NCI-H128 (cell line): ENCODE results near the gene RHOBTB1.
"Not testable (repeated sequence)": the region's sequence is repeated elsewhere in the genome, so short reads cannot be mapped to it uniquely, and the experiment has no call there.

Experiments
- DNase-seq: peaks from one replicate; lab custom pipeline; 2025; ENCODE audit not compliant: unreplicated experiment; lab: John Stamatoyannopoulos, UW

Gene RHOBTB1

DNA sequence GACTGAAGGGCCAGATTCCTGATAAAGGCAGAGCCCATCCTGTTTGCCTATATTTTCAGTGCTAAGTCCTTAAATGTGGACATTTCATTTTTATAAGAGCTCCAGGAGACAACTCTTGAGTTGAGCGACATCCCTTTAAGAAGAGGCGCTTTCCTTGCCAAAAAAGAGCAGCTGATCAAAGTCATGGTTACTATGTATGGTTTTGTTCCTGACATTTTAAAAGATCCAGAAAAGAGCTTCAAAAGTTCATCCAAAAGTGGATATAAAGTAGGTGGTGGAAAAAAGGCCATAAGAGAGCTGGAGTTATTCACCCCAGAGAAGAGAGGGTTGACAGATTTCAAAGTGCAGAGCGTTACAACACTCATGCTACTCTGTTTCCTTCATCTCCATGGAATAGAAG, 36.7 kb downstream of the RHOBTB1 start:
- DNase-seq = no peak

DNA sequence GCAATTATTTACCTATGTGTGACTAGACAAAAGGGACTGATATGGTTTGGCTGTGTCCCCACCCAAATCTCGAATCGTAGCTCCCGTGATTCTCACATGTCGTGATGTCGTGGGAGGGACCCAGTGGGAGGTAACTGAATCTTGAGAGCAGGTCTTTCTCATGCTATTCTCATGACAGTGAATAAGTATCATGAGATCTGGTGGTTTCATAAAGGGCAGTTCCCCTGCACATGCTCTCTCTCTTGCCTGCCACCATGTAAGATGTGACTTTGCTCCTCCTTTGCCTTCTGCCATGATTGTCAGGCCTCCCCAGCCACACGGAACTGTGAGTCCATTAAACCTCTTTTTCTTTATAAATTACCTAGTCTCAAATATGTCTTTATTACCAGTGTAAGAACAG, 37.2 kb downstream of the RHOBTB1 start:
- DNase-seq = not testable (repeated sequence)

DNA sequence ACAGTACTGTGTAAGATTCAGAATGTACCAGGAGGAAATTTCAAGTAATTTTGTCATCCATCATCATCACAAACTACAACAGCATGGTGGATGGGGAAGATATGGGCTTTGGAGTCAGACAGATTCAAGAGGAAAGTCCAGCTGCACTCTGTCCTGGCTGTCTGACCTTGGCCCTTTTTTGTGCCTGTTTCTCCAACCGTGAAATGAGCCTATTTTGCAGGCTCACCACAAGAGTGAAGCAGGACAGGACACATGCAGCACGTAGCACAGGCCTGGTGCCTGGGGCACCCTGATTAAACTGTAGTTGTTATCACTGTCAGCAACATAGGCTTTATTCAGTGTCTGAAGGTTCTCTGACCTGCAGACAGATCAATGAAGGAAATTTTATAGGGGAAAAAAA, 37.6 kb downstream of the RHOBTB1 start:
- DNase-seq = no peak

DNA sequence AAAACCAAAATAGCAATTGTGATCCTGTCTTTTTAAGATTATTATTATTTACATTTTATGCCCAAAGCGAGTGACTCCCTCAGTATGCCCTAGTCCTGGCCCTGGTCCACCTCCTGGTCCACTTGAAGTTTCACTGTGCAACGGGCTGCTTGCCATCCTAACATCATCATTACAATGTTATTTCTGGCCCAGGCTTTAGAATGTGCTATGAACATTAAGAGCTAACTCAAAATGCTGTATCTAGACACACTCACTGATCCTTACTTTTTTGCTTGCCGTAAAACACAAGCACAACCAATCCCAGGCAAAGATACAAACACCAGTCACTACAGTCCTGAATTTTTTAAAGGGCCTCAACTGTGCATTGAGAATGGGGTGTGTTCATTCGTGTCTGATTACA, 38.4 kb downstream of the RHOBTB1 start:
- DNase-seq = no peak

DNA sequence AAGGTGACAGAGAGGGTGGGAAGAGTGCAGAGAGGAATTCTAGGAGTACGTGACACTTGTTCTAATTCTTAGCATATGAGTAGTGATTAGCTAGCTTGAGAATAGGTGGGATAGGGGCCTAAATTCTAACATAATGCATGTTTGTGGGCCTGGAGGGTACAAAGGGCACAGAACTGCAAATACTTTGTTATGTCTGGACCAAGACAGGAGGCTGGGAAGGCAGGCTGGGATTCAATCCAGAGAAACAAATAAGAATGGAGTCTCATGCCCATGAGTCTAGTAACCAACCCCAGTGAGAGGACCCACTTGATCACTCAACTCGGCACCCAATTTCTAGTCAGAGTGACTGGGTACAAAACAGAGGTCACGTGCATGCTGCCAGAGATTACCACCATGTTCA, 40.9 kb downstream of the RHOBTB1 start:
- DNase-seq = no peak

DNA sequence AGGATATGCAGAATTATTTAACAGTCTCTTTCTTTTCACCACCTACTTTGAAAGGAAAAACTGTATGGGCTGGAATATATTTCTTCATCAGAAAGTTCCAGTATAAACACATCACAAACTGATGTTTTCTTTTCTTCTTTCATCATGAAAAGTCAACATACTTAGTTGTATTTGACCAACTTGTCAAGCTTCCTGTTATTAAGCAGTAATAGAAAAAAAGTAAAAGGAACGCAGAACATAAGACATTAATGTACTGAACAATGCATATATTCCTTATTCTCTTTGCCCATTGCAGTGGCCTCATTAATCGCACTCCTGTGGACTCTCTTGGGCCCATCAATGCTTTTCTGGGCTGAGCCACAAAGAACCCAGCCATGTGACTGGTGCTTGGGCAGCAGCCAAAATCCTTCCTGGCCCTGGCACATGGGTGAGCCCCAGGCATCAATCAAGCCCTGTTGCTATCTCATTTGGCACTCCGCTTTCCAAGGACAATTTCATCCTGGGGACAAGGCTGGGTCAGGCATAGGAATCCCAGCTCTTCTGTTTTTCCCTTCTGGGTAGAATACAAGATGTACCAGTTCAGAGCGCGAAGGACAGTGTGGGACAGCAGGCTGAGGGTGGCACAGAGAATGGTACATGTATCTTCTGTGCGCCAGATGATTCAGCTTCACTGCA, 42.3 kb downstream of the RHOBTB1 start:
- no peak for DNase-seq

DNA sequence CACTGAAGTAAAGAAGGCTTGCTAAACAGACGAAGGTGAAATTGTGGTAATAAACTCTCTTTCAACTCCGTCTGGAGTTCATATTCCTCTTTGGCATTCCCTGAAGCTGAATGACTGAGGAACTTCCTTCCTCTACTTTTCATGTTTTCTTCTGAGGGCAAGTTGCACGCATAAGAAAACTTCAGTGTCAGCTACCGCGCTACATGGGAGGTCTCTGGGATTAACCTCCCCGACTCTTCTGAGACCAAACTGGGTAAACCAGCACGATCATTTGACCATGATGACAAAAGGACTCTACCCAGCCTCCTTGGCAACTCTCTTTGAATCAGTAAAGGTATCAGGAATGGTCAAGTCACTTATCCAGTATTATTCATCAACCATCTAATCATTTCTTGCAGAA, 44.7 kb downstream of the RHOBTB1 start:
- no peak for DNase-seq

DNA sequence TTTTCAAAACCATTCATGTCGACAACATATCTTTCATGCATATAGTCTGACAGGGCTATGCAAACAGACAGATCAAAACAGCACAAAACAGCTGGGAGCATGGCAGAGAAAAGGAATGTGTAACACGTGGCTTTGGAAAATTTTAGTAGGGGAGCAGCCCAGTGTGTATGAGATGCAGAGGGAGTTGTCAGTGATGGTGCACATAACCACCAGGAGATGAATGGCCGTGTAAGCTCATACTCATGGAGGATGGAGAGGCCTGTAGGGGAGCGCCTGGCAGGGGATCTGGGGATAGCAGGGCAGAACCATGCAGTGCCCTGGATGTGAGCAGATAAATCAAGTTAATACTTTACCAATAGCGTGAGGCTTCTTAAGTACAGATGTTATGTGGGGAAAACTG, 45.7 kb downstream of the RHOBTB1 start:
- no peak for DNase-seq

DNA sequence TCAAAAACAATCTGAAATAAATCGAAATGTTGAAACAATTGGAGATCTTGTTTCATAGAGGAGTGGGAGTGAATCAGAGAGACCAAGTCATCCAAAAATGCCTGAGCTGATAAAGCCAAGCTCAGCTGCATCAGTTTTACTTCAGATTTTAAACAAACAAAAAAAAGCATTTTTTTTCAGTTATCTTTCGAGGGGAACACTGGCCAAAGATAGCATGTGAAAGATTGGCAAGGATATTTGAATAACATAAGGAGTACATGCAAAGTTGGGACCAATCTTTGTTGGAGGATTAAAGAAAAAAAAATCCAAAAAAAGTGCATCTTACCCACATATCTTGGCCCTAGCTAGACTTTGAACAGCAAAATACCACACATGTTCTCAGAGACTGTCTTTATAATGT, 47.2 kb downstream of the RHOBTB1 start:
- DNase-seq = no peak

DNA sequence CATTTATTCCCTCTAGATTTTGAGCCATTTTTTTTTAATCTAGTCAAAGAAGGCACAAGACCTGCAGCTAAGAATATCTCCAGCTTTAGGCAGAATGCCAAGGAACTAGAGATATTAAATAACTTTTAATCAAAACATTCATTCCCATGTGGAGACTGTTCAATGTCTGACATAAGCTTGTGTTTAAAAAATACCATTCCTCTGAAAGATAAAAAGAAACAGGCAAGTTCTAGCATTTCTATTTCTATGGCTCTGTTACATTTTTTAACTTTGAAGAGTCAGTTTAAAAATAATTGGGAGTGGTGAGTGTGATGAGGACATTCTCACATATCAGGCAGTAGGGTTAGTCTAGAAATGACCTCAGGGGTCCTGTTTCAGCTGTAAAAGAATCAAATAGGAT, 48.0 kb downstream of the RHOBTB1 start:
- no peak for DNase-seq

DNA sequence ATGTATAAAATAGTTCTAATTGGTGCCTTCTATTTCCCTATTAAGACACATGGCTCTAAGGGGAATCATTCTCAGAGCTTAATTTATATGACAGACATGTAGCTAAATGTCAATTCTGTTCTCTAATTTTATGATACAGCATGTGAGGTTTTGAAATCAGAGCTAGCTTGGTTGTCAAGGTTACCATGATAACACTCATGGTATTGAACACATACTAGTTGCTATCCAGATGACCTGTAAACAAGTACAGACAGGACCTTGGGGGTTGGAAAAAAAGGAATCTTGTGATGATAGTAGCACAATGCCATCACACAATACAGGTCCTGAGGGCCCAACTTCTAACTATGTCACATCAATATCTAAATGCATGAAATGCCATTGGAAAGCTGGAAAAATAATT, 49.2 kb downstream of the RHOBTB1 start:
- DNase-seq = no peak

DNA sequence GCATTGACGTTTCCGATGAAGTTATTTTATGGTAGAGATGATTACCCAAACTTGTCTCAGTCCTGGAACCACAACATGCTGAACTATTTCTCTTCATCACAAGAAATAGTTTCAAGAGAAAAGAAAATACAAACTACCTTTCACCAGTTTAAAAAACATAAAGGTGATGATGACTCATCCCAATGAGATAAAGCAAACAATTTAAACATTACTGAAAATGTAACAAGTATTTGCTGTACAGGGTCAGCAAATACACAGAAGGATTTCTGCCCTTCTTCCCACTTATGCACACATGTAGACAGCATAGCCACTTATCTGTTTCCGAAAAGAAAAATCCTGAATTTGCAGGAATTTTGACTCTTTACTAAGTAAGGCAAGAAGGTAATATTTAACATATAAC, 50.8 kb downstream of the RHOBTB1 start:
- no peak for DNase-seq

DNA sequence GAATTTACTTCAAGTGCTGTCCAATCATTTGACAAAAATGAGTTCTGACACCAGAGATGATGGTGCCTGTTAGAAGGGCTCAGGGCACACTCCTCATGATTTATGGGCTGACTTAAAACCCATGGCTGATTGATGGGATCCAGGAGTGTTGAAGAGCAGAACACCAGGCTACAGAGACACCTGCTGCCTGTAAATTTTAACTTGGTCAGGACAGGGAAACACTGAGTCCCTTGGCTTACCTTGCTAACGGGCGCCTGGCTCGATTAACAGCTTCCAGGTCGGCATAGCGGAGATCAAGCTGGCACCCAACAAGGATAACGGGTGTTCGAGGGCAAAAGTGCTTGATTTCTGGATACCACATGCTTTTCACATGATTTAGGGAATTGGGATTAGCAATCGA, 51.4 kb downstream of the RHOBTB1 start:
- no peak for DNase-seq

DNA sequence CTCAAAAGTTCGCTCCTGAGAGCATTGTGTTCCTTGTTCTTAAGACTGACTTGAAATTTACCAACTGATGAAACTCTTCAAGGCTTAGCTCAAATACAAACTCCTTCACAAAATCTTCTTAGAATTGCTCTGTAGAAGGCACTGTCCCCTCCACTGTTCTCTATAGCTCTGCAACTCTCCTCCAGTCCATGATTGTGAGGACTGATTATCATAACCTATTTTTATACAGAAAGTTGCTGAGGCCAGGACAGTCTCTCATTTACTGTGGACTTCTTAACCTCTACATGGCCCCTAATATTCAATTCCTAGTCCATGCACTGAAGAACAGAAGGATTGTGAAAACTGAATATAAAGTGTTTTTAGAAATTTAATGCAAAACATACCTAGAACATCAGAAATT, 53.2 kb downstream of the RHOBTB1 start:
- no peak for DNase-seq

DNA sequence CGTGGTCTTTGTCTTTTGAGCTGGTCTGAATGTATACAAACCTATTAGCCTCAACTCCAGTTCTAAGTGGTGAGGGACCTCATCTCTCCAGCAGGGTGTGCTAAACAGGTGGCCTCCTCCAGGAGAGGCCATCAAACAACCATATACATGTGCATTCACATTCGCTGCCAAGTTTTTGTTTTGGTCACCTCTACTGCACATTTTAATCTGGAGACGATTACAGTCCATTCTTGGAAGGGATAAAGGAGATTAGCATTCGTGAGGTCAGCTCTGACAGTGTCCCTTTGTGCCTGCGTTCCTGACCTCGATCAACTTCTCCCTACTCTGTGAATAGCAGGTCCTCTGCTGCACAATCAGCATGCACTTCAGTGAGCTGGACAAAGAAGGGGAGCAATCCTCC, 60.8 kb downstream of the RHOBTB1 start:
- no peak for DNase-seq

DNA sequence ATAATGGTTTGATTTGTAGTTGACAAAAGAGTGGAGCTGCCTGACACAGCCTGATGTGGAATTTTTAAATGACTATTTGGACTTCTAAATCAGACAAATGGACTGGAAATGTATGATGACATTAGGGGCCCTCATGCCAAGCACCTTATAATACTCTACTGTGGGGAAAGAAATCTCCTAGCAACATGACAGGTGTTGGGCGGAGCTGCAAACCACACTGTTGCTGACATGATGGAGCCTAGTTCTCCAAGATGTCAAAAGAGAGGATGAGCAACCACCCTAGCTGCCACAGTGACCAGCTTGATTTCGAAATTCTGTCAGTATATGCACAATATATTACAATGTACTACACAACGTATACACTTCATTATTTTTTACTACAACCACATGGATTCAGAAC, 65.8 kb downstream of the RHOBTB1 start:
- no peak for DNase-seq

DNA sequence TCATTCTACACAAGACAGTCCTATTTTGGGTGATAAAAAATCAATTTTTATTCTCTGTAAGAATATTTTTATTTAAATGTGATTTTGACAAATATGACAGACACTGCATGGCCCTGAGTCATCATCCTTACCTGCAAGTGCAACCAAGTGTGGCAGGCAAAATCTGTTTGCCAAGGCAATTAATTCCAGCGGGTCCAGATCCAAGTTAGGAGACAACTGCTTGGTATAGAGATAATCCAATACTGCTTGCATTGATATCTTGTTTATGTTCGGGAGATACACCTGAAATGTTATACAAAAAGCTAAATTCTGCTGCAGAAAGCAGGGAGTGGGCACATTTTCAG, 66.2 kb downstream of the RHOBTB1 start:
- DNase-seq = no peak

DNA sequence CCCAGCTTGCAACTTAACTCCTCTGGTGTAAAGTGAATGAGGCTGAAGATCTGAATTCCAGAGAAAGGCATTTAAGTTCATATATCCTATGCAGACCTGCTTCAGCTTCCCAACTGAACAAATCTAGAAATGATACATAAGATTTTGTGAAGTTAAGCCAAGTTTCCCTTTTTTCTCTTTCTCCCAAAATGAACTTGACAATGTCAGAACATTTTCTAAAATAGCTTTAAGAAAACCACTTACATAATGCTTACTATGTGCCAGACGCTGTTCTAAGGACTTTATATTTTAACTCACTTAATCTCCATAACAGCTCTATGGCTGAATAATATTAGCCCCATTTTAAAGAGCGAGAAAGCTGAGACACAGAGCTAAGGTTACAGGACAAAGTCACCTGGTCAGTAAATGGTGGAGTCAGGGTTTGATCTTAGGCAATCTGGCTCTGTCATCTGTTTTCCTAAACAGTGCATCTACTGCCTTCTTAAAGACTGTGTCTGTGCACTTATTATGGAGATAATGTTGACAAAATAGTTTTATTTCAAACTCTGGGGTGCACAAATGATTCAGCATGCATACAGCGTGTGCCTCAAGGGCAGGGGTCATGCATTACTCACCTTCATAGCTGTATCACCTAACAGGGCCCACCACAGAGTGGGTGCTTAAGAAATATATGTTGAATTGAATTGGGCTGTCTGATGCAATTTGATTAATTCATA, 66.8 kb downstream of the RHOBTB1 start:
- DNase-seq = no peak

DNA sequence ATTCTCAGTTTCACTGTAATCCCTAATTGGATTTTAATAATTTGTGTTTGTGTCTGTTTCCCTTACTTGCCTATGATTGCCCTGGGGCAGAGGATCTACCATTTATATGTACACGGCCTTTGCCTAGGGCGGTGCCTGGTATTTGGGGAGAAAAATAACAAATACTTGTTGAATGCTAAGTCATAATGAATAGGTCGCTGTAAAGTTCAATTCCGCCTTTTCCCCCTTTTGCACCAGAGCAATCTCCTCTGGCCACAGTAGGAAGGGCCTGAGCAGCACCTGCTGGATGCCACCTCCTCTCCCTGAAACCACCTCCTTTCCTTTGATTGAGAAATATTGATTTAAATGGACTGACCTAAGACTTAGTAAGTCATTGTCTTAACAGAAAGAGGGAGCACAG, 70.2 kb downstream of the RHOBTB1 start:
- no peak for DNase-seq

DNA sequence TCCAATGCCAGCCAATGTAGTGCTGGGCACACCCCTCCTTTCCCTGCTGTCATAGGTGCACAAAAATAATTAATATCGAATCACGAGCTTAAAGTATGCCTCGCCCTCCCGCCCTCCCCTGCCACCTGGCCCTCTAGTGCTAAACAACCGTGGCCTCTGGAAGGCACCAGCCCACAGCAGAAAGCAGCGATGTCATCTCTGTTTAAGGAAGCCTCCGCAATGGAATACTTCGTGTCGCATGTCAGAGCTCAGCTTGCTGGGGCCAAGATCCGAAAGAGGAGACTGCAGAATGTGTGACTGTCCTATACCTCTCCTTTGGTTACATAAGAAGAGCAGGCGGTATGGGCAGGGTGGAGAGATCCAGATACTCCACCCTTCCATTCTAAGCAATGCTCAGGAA, 71.5 kb downstream of the RHOBTB1 start:
- DNase-seq = no peak

DNA sequence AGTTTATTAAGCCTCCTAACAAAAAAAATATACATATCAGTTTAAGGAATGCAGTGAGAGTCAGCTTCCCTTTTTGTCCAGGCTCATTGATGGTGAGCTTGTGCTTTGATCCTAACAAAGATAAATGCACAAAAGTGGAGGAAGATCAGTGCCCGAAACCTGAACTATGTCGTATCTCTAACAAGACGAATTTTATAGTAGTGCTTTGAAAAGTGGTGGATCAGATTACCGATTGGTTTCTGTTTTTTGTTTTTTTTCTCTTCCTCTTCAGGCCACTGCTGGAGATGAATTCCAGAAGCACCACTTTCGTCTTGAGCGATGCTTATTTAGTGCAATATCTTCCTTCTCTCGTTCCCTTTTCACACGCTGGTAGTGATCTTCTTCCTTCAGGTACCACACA, 72.8 kb downstream of the RHOBTB1 start:
- no peak for DNase-seq

DNA sequence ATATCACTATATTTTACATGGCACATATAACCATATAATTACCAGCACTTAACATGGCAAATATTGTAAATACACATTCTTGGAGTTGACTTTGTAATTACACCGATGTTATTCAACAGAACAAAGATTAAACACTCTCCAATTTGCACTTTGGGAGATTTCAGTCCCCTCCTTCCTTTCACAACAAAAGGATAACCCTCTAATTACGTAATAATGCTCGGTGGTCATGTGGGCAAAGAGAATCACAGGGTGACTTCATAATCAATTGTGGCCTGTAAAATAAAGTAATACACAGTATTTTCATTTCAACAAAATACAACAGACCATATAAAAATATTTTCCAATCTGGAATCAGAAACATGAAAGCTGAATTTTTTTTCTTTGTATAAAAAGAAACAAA, 73.2 kb downstream of the RHOBTB1 start:
- no peak for DNase-seq

DNA sequence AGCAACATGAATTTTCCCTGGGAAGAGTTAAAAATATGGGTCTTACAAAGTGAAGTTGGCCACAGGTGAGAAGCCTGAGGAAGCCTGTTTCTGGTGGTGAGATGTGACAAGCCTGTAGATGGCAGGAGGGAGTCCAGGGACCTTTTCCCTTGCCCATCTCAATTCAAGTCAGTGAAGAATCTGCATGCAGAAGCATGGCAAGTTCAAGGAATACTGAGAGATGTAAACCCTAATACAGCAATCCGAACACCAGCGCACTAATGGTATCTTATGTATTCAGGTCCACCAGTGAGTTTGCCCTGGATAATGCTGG, 73.6 kb downstream of the RHOBTB1 start:
- no peak for DNase-seq
